HepG2 (cell line): ENCODE measurements around the gene SPTBN4. TPM values are rescaled to one million over a fixed set of nuclear protein-coding genes. Genes with fewer than 3 reads are reported as not detected.

Source experiments
- ATF7-NPFF ChIP-seq: sonication (generic); formaldehyde crosslinking; IDR thresholded peaks from 2 replicates; pipeline ENCODE4 v1.8.1; 2023; ENCODE audit warnings: mild to moderate bottlenecking, low read depth, missing genetic modification reagents, moderate library complexity
- CENPX ChIP-seq: sonication (generic); formaldehyde crosslinking; IDR thresholded peaks from 2 replicates; pipeline ENCODE4 v1.9.0; 2021; ENCODE audit warnings: mild to moderate bottlenecking, missing genetic modification reagents, moderate library complexity
- RFX3 ChIP-seq: IDR thresholded peaks from 2 replicates; pipeline ENCODE4 v1.6.1; 2016; ENCODE audit warnings: missing biosample characterization, missing genetic modification reagents
- SIN3A ChIP-seq: IDR thresholded peaks from 2 replicates; pipeline ENCODE4 v1.6.1; 2011; ENCODE audit warnings: low read depth, mild to moderate bottlenecking, control low read depth, low read length, borderline replicate concordance
- SRSF4 ChIP-seq: fragments of 200-400 bp; formaldehyde crosslinking; IDR thresholded peaks from one replicate; pipeline ENCODE4 v1.6.1; 2018; ENCODE audit warnings: mild to moderate bottlenecking, low read depth, low read length, moderate library complexity; ENCODE audit not compliant: poor library complexity, severe bottlenecking
- TIGD3 ChIP-seq: sonication (generic); formaldehyde crosslinking; IDR thresholded peaks from 2 replicates; pipeline ENCODE4 v1.5.1; 2020; ENCODE audit warnings: mild to moderate bottlenecking, missing genetic modification reagents, borderline replicate concordance
- ZBTB1 ChIP-seq: sonication (generic); formaldehyde crosslinking; IDR thresholded peaks from 2 replicates; pipeline ENCODE4 v1.4.0; 2020; ENCODE audit warnings: missing genetic modification reagents, borderline replicate concordance
- ZMYM4 ChIP-seq: sonication (generic); formaldehyde crosslinking; IDR thresholded peaks from 2 replicates; pipeline ENCODE4 v1.8.1; 2023; ENCODE audit warnings: mild to moderate bottlenecking, missing genetic modification reagents
- ZNF318 ChIP-seq: sonication (generic); formaldehyde crosslinking; IDR thresholded peaks from 2 replicates; pipeline ENCODE4 v1.4.0; 2020; ENCODE audit warnings: mild to moderate bottlenecking, missing genetic modification reagents
- ZNF441 ChIP-seq: sonication (generic); formaldehyde crosslinking; IDR thresholded peaks from 2 replicates; pipeline ENCODE4 v1.7.0; 2021; ENCODE audit warnings: missing genetic modification reagents, borderline replicate concordance
- ZNF670 ChIP-seq: sonication (generic); formaldehyde crosslinking; IDR thresholded peaks from 2 replicates; pipeline ENCODE4 v1.8.0; 2022; ENCODE audit warnings: mild to moderate bottlenecking, missing genetic modification reagents, borderline replicate concordance
- ZNF703 ChIP-seq: sonication (generic); formaldehyde crosslinking; IDR thresholded peaks from 2 replicates; pipeline ENCODE4 v1.5.1; 2020; ENCODE audit warnings: missing genetic modification reagents, mild to moderate bottlenecking, moderate library complexity, borderline replicate concordance
- polyA plus RNA-seq, 8 experiments: library from polyadenylated mRNA; depleted of rRNA in 3 of 8; stranded (reverse) in 7 of 8; unstranded in 1 of 8; fragments of >200 nt; fragmentation: Illumina TruSeq in 4 of 8; extraction: Trizol in 4 of 8; gene quantifications; 2 replicates each; pipeline versions ENCODE4 v1.2.1 to v1.2.3, GENCODE V29; 2011 to 2016; ENCODE audit warnings: low read depth in 4 of 8, missing spikeins in 1 of 8, mixed read lengths in 1 of 8; ENCODE audit not compliant: insufficient read depth in 1 of 8
- total RNA-seq, 5 experiments: library from RNA; depleted of rRNA; stranded (reverse); fragments of >200 nt; fragmentation: Illumina TruSeq; extraction: Trizol; gene quantifications; 2 replicates each; pipeline ENCODE4 v1.2.3, GENCODE V29; 2016; ENCODE audit warnings: low read depth in 1 of 5
- TF ChIP-seq, protein P1 (sequence below): sonication (generic); formaldehyde crosslinking; IDR thresholded peaks from 2 replicates; pipeline ENCODE4 v1.4.0; 2020; ENCODE audit warnings: missing genetic modification reagents, borderline replicate concordance

SPTBN4 gene
- total and polyA plus RNA-seq, 2 of the 13 experiments (the other 11 are each of a cell fraction or from before 2014, with no cell fraction given) = 0.11 TPM

GRCh38 chr19:40420766-40421765 lies 45.7 kb upstream of the SPTBN4 start (continued):
- TF ChIP-seq, protein P1, sequence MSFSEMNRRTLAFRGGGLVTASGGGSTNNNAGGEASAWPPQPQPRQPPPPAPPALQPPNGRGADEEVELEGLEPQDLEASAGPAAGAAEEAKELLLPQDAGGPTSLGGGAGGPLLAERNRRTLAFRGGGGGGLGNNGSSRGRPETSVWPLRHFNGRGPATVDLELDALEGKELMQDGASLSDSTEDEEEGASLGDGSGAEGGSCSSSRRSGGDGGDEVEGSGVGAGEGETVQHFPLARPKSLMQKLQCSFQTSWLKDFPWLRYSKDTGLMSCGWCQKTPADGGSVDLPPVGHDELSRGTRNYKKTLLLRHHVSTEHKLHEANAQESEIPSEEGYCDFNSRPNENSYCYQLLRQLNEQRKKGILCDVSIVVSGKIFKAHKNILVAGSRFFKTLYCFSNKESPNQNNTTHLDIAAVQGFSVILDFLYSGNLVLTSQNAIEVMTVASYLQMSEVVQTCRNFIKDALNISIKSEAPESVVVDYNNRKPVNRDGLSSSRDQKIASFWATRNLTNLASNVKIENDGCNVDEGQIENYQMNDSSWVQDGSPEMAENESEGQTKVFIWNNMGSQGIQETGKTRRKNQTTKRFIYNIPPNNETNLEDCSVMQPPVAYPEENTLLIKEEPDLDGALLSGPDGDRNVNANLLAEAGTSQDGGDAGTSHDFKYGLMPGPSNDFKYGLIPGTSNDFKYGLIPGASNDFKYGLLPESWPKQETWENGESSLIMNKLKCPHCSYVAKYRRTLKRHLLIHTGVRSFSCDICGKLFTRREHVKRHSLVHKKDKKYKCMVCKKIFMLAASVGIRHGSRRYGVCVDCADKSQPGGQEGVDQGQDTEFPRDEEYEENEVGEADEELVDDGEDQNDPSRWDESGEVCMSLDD = peak; percentile 62; the same call in 1 of the 2 replicates
- TF ChIP-seq ZNF318 (CRISPR knock-in tag) = no peak
- peak; percentile 88 for TF ChIP-seq ATF7-NPFF (CRISPR knock-in tag)
- TF ChIP-seq ZMYM4 (CRISPR knock-in tag) = peak; percentile 65; the same call in 1 of the 2 replicates
- 0 out of 2 replicates have a peak, but pooled peaks have one; percentile 27 for TF ChIP-seq SIN3A
- TF ChIP-seq RFX3 (CRISPR knock-in tag) = no peak
- TF ChIP-seq ZNF441 = peak; percentile 48; the same call in 1 of the 2 replicates
- peak; percentile 89 for TF ChIP-seq ZNF670
- no peak for TF ChIP-seq TIGD3 (CRISPR knock-in tag)
- no peak for TF ChIP-seq SRSF4
- TF ChIP-seq ZNF703 (CRISPR knock-in tag) = no peak; the same call in 1 of the 2 replicates
- TF ChIP-seq ZBTB1 (CRISPR knock-in tag) = no peak
- no peak for TF ChIP-seq CENPX
